Activated B cell treated with CpG ODN at 0.5 μM for 24 hours (primary cell): Measurements from ENCODE around the gene ZGLP1. TPM values are rescaled to one million over a fixed set of nuclear protein-coding genes. Genes with fewer than 3 reads are reported as not detected.
A peak's percentile ranks its signal among the peaks of the same experiment; 100 is the strongest.

Experiments used
- ATAC-seq: fragments of 200-7000 bp; cut with Tn5 transposase; one replicate; pipeline ENCODE4 v1.10.0; 2021; ENCODE audit warnings: low read depth, mild to moderate bottlenecking, moderate library complexity
- CTCF ChIA-PET: fragments of 350-600 bp; sonication (Branson Sonifier 250); formaldehyde crosslinking; loops from one replicate; lab custom pipeline; 2021; ENCODE audit warnings: antibody characterized with exemption; lab: Charles Lee
- POLR2A ChIA-PET: fragments of 350-600 bp; sonication (Branson Sonifier 250); formaldehyde crosslinking; loops from one replicate; lab custom pipeline; 2021; ENCODE audit warnings: antibody characterized with exemption; lab: Charles Lee
- DNase-seq: peaks from one replicate; pipeline ENCODE4 v3.0.0; 2022
- H3K27ac Mint-ChIP-seq: one replicate; pipeline ENCODE4 v1.8.0; 2020; ENCODE audit warnings: mixed read lengths
- H3K27me3 Mint-ChIP-seq: one replicate; pipeline ENCODE4 v1.8.0; 2021; ENCODE audit warnings: mixed read lengths
- H3K36me3 Mint-ChIP-seq: one replicate; pipeline ENCODE4 v1.8.0; 2021; ENCODE audit warnings: low read depth, mixed read lengths
- H3K4me1 Mint-ChIP-seq: one replicate; pipeline ENCODE4 v1.8.0; 2021; ENCODE audit warnings: mixed read lengths
- H3K4me3 Mint-ChIP-seq: one replicate; pipeline ENCODE4 v1.8.0; 2020; ENCODE audit warnings: mild to moderate bottlenecking, mixed read lengths
- H3K9me3 Mint-ChIP-seq: one replicate; pipeline ENCODE4 v1.8.0; 2020; ENCODE audit warnings: mixed read lengths
- CTCF ChIP-seq: fragments of 200-600 bp; IDR thresholded peaks from one replicate; pipeline ENCODE4 v1.8.0; 2022; ENCODE audit warnings: antibody characterized with exemption, mild to moderate bottlenecking
- intact Hi-C: fragments of 100-400 bp; cut with micrococcal nuclease; formaldehyde crosslinking; loops from one replicate; pipeline ENCODE4 v1.15.1; 2024
- total RNA-seq: library from RNA; stranded (reverse); gene quantifications from 2 replicates; pipeline ENCODE4 v1.2.3, GENCODE V29; 2022

The ZGLP1 gene
- total RNA-seq, 1 donor from 2014 or later: 5.1 TPM

- DNase-seq: peak; percentile 59
- peak; percentile 72 for ATAC-seq
- intact Hi-C loops: loop anchor here (2.0 kb wide), 1 partner anchor 37 kb away; the partner anchor contains the start of gene RAVER1
- peak overlapping the region; percentile 57 for H3K27ac Mint-ChIP-seq
- H3K27me3 Mint-ChIP-seq: peaks cover 34% of the 10 kb centered on the region
- peak overlapping the region; percentile 80 for H3K4me3 Mint-ChIP-seq
- H3K9me3 Mint-ChIP-seq: no peaks in the 10 kb centered on the region
- CTCF ChIA-PET: no interaction called here
- peaks cover 43% of the 10 kb centered on the region for H3K4me1 Mint-ChIP-seq
- POLR2A ChIA-PET: interaction anchor here (0.5 to 1.7 kb wide), 5 partner anchors 24 to 309 kb away, joined by 3 to 10 read pairs (median 4); partner anchors contain the start of gene ICAM1
- no peaks in the 10 kb centered on the region for H3K36me3 Mint-ChIP-seq
- TF ChIP-seq CTCF: no peak
Observed at GRCh38 chr19:10295305-10295846, 14.2 kb downstream of the ZGLP1 start.

GRCh38 chr19:10294368-10294697 is 15.3 kb downstream of the ZGLP1 start:
- Mint-ChIP-seq H3K27me3 (peaks cover 36% of the 10 kb centered on the region), H3K4me1 (peaks cover 53% of the 10 kb centered on the region), H3K36me3 (no peaks in the 10 kb centered on the region), H3K9me3 (no peaks in the 10 kb centered on the region), H3K4me3 (no peak overlapping the region), H3K27ac (no peak overlapping the region)
- DNase-seq: no peak
- TF ChIP-seq CTCF: no peak
- CTCF ChIA-PET: no interaction called here
- ATAC-seq: no peak
- intact Hi-C loops: loop anchor here (2.0 kb wide), 1 partner anchor 38 kb away; the partner anchor contains the start of gene RAVER1
- POLR2A ChIA-PET: interaction anchor here (3.7 kb wide), 1 partner anchor 24 kb away, joined by 44 read pairs; the partner anchor contains the start of gene ICAM1

GRCh38 chr19:10293637-10294367 is 15.8 kb downstream of the ZGLP1 start:
- no peaks in the 10 kb centered on the region for H3K9me3 Mint-ChIP-seq
- ATAC-seq (no peak), DNase-seq (no peak)
- POLR2A ChIA-PET: interaction anchor here (3.7 kb wide), 1 partner anchor 23 kb away, joined by 44 read pairs; the partner anchor contains the start of gene ICAM1
- H3K27ac Mint-ChIP-seq: no peak overlapping the region
- peaks cover 39% of the 10 kb centered on the region for H3K27me3 Mint-ChIP-seq
- CTCF ChIA-PET: no interaction called here
- H3K36me3 Mint-ChIP-seq: no peaks in the 10 kb centered on the region
- H3K4me1 Mint-ChIP-seq: peaks cover 58% of the 10 kb centered on the region
- TF ChIP-seq CTCF: no peak
- intact Hi-C loops: loop anchor here (2.0 kb wide), 1 partner anchor 39 kb away; the partner anchor contains the start of gene RAVER1
- H3K4me3 Mint-ChIP-seq: peak overlapping the region; percentile 73

GRCh38 chr19:10292789-10293636 is 16.6 kb downstream of the ZGLP1 start:
- Mint-ChIP-seq H3K36me3 (no peaks in the 10 kb centered on the region), H3K4me1 (peaks cover 63% of the 10 kb centered on the region), H3K27ac (peak overlapping the region; percentile 59), H3K9me3 (no peaks in the 10 kb centered on the region), H3K27me3 (peaks cover 41% of the 10 kb centered on the region), H3K4me3 (peak overlapping the region; percentile 73)
- CTCF ChIA-PET: interaction anchor here (1.5 to 1.9 kb wide), 2 partner anchors 22 to 23 kb away, joined by 4 to 12 read pairs; partner anchors contain the start of gene ICAM1
- POLR2A ChIA-PET: interaction anchor here (0.5 to 3.7 kb wide), 3 partner anchors 22 to 191 kb away, joined by 3 to 44 read pairs (median 7); partner anchors contain the start of genes ICAM1 and TYK2
- TF ChIP-seq CTCF: no peak
- intact Hi-C loops: no loop called here
- ATAC-seq: no peak
- DNase-seq: no peak
